Subcutaneous adipose tissue (tissue), 4 donors: ENCODE data around the gene PCGF1. TPM values are rescaled to one million over a fixed set of nuclear protein-coding genes. Genes with fewer than 3 reads are reported as not detected.

Source experiments
- total RNA-seq, 4 donors: library from RNA; depleted of rRNA; stranded (reverse); fragments of >200 nt; gene quantifications; one replicate each; pipeline ENCODE4 v1.1.0, GENCODE V29; 2016
- TF ChIP-seq, protein P1 (sequence below): fragments of 450-650 bp; IDR thresholded peaks from one replicate; pipeline ENCODE4 v1.5.1; 2016; ENCODE audit warnings: low read depth, mild to moderate bottlenecking, control low read depth, antibody characterized with exemption, moderate library complexity

The PCGF1 gene
- total RNA-seq, 4 donors from 2014 or later, result 6.4 to 17.8 (median 10.8) TPM

DNA sequence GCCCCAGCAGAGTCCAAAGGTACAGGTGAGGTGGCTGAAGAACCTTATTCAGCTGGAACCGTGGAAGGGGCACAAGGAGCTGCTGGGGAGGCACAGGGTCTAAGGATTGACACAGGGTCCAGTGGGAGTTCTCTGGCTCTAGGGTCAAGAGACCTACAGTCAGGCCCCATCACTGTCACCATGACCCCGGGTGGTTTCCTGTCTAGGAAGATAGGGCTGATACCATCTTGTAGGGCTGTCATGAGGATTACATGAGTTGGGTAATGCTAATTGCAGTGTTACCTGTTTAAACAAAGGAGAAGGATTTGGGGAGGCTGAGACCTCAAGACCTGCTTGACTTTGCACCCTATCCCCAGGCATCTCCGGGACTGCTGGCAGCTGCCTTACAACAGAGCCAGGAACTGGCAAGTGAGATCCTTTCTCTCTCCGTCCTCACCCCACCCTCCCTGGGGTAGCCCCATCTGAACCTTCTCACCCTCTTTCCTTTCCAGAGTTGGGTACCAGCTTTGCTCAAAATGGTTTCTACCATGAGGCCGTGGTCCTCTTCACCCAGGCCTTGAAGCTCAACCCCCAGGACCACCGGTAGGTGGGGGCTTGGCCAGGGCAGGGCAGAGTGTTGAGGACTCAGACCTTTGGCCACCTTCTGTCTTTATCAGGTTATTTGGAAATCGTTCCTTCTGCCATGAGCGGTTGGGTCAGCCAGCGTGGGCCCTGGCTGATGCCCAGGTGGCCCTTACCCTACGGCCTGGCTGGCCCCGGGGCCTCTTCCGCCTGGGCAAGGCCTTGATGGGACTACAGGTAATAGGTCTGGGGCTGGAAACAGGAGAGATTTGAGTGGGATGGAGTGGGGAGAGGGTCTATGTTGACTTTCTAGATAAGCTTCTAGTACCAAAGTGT is 15.6 kb downstream of the PCGF1 start:
- TF ChIP-seq, protein P1, sequence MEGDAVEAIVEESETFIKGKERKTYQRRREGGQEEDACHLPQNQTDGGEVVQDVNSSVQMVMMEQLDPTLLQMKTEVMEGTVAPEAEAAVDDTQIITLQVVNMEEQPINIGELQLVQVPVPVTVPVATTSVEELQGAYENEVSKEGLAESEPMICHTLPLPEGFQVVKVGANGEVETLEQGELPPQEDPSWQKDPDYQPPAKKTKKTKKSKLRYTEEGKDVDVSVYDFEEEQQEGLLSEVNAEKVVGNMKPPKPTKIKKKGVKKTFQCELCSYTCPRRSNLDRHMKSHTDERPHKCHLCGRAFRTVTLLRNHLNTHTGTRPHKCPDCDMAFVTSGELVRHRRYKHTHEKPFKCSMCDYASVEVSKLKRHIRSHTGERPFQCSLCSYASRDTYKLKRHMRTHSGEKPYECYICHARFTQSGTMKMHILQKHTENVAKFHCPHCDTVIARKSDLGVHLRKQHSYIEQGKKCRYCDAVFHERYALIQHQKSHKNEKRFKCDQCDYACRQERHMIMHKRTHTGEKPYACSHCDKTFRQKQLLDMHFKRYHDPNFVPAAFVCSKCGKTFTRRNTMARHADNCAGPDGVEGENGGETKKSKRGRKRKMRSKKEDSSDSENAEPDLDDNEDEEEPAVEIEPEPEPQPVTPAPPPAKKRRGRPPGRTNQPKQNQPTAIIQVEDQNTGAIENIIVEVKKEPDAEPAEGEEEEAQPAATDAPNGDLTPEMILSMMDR, result no peak

DNA sequence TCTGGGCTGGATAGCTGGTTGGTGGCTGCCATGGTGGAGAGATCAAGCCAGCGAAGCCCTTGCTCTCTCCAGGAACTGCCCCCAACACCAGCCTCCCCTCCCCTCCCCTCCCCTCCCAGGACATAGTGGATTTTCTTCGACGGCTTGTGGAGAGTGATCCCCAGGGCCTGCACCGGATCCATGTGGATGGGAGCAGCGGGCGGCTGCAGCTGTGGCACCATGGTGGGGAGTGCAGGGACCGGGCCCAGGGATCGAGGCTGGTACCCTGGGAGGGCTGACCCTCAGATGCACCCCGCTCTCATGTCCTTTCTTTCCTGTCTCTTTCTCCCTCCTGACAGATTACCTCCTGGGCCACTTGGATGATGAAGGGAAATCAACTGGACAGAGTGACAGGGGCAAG is 17.6 kb downstream of the PCGF1 start:
- TF ChIP-seq, protein P1, result no peak

DNA sequence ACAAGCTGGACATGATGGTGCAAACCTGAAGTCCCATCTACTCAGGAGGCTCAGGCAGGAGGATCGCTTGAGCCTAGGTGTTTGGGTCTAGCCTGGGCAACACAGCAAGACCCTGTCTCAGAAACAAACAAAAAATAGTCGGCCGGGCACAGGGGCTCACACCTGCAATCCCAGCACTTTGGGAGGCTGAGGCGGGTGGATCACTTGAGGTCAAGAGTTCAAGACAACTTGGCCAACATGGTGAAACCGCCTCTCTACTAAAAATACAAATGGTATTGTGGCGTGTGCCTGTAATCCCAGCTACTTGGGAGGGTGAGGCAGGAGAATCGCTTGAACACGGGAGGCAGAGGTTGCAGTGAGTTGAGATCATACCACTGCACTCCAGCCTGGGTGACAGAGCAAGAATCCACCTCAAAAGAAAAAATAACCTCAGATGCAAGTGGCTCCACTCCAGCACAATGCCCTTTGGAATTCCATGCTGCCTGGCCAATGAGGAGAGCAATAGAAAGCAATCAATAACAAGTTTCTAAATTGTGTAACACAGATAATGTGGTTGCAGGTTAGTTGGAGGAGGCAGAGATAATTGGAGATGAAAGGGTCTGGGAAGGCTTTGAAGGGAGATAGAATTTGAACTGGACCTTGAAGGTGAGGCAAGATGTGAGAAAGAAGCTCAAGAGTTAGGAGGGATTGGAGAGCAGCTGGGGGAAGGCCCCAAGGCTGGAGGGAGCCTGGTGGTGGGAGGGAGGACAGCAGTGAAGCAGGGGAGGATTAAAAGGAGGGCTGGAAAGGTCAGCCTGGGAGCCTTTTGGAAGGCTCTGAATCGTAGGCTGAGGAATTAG is 18.6 kb downstream of the PCGF1 start:
- TF ChIP-seq, protein P1, result no peak

DNA sequence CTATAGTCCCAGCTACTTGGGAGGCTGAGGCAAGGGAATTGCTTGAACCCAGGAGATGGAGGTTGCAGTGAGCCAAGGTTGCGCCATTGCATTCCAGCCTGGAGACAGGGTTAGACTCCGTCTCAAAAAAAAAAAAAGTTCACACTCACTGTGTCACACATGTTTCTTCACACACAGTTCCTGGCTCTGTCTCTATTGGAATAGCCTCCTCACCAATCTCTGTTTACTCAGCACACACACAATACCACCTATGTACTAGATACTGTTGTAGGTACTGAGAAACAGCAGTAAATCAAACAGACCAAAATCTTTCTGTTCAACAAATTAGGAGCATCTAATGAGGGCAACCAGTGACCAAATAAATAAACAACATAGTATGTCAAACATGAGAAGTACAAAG is 21.4 kb downstream of the PCGF1 start:
- TF ChIP-seq, protein P1, result no peak

DNA sequence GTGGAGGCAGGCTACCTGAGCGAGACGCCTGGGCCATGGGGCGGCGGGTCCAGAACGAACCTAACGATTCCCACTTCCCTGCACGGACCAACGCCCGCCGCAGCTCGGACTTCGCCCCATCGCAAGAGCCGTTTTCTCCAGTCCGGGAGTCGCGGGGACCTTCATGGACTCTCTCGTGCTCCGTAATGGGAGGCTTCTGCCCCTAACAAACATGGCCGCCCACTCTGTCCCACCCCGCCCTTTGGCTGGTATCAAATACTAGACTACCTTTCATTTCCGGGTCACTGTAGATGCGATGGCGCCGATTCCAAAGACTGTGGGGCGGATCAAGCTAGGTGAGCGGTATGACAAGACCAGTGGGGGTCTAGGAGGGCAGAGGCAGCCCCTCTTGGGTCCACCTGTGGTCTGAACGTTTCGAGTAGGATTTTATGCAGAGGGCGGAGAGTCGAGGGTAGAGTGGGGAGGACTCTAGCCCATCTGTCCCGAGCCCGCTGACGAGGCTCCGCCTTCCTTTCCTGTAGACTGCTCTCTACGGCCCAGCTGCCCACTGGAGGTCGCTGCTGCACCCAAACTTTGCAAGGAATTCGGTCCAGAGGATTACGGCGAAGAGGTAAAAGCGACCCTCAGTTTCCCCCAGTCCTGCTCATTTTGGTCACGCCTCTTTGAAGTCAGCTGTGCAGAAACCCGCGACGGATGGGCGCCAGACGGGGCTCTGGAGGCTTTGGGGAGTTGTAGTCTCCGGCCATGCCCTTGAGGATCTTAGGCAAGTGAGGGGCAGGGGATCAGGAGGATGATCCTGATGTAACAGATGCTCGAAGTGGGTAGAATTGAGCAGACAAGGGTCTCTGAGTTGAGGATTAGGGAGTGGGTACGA is 24.5 kb downstream of the PCGF1 start, which contains the start of the genes CCDC142 and TTC31:
CCDC142 (minus strand) TSS at position 198 of the 874 bp plus-strand sequence; CDS start at position 37, 161 bp downstream.
TTC31 (plus strand) TSS at position 281 of the 874 bp plus-strand sequence; CDS start at position 296, 15 bp downstream.
- TF ChIP-seq, protein P1, result no peak

DNA sequence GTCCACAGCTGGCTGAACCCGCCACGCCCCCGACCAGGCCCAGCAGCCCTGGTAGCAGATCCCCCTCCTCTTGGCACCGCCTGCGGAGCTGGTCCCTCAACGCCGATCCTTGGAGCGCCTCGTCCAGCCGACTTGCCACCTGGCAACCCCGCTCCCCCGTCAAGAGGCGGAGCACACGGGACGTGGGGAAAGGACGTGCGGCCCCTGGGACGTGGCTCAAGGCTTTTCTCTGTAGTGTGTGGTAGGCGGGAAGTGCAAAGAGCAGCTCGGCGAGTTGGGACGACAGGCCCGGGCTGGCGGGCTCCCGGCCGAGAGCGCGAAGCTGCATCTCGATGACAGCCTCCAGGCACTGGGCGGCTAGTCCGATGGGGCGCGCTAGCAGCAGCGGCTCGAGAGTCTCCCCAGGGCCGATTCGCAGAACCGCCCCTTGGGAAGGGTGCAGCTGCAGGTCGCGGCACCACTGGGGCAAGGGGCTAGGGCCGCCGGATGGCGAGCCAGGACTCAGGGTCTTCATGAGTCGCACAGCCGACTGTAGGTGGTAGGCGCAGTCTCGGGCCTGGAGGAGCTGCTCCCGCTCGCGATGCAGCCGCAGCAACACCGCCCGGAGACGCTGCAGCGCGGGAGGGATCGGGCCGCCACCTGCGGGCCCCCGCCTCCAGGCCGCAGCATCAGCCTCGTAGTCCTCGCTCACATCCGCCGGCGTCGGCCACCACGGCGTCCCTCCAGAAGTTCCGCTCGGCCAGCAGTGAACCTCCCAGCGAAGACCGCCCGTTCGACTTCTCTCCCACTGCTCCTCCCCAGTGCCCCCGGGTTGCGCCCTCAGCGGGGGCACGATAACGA is 25.3 kb downstream of the PCGF1 start:
- TF ChIP-seq, protein P1, result no peak
